IgD-negative memory B cell (primary cell): ENCODE measurements around the gene CRACDL. TPM values are rescaled to one million over a fixed set of nuclear protein-coding genes. Genes with fewer than 3 reads are reported as not detected.

Source experiments
- H3K27ac Mint-ChIP-seq, 3 donors: one replicate each; pipeline ENCODE4 v1.8.0; 2020 to 2022; ENCODE audit warnings: mild to moderate bottlenecking in 3 of 3, mixed read lengths in 3 of 3, moderate library complexity in 1 of 3
- H3K27me3 Mint-ChIP-seq: one replicate; pipeline ENCODE4 v1.8.0; 2021; ENCODE audit warnings: mixed read lengths
- H3K36me3 Mint-ChIP-seq: one replicate; pipeline ENCODE4 v1.8.0; 2020; ENCODE audit warnings: mild to moderate bottlenecking, mixed read lengths
- H3K4me1 Mint-ChIP-seq, 3 donors: one replicate each; pipeline ENCODE4 v1.8.0; 2020 to 2022; ENCODE audit warnings: mixed read lengths in 3 of 3, mild to moderate bottlenecking in 1 of 3
- H3K4me3 Mint-ChIP-seq, 4 donors: one replicate each; pipeline ENCODE4 v1.8.0; 2020 to 2022; ENCODE audit warnings: mild to moderate bottlenecking in 4 of 4, mixed read lengths in 4 of 4, moderate library complexity in 3 of 4
- H3K9me3 Mint-ChIP-seq, 3 donors: one replicate each; pipeline ENCODE4 v1.8.0; 2020 to 2021; ENCODE audit warnings: mixed read lengths in 3 of 3, mild to moderate bottlenecking in 1 of 3
- polyA plus RNA-seq: library from polyadenylated mRNA; unstranded; fragments of 300-500 nt; fragmentation: Illumina TruSeq; gene quantifications from one replicate; pipeline ENCODE4 v1.2.3, GENCODE V29; 2021

CRACDL gene
- polyA plus RNA-seq, 1 donor from 2014 or later, result not detected

DNA sequence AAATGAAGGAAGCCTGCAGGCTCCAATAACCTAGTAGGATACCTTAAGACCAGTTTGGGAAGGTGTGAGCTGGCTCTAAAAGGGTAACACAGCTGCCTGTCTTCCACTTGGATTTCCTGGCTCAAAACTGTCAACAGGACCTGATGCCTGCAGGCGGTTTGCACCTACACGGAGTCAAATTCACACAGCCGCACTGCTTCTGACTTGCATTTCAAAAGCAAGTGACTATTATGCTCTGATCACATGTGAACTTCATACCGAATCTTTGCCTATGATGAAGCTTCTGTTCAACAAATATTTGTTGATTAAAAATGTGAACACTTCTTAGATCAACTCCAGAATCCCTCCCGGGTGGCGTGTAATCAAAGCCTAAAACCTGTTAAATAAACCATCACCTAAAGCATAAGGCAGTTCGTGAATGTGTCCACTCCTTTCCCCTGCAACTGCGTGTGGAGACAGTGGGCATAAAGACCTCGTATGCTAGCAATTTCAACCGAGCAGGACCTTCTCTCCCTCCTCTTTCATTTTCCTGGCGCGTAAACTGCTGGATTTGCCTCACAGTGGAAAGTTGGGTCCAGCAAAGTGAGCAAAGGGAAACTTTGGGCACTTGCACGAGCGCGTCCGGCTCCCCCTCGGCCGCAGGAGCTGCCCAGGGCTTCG is 784 bp downstream of the CRACDL start:
- peaks cover 7 to 13% (median 8%) of the 10 kb centered on the region in 3 donors for H3K4me1 Mint-ChIP-seq
- peak overlapping the region in 1 of 3 donors; percentile 80 for H3K27ac Mint-ChIP-seq
- peak overlapping the region; percentile 33 to 92 (median 80) for H3K4me3 Mint-ChIP-seq
- H3K27me3 Mint-ChIP-seq, result peaks cover 38% of the 10 kb centered on the region
- H3K36me3 Mint-ChIP-seq, result no peaks in the 10 kb centered on the region
- H3K9me3 Mint-ChIP-seq, result no peaks in the 10 kb centered on the region

- no peaks in the 10 kb centered on the region for H3K9me3 Mint-ChIP-seq
Observed at GRCh38 chr2:98932778-98933343, 3.2 kb downstream of the CRACDL start.

GRCh38 chr2:98932164-98932563 is 3.9 kb downstream of the CRACDL start:
- H3K27me3 Mint-ChIP-seq, result peaks cover 22% of the 10 kb centered on the region
- no peak overlapping the region for H3K4me3 Mint-ChIP-seq
- H3K27ac Mint-ChIP-seq, result no peak overlapping the region
- peaks cover 2% of the 10 kb centered on the region for H3K36me3 Mint-ChIP-seq
- H3K4me1 Mint-ChIP-seq, result peaks cover 4 to 8% (median 7%) of the 10 kb centered on the region in 3 donors
- no peaks in the 10 kb centered on the region for H3K9me3 Mint-ChIP-seq

More at GRCh38 chr2:98932778-98933343, 3.2 kb downstream of the CRACDL start:
- peaks cover 27% of the 10 kb centered on the region for H3K27me3 Mint-ChIP-seq
- peaks cover 2% of the 10 kb centered on the region for H3K36me3 Mint-ChIP-seq
- H3K4me1 Mint-ChIP-seq, result peaks cover 7 to 13% (median 8%) of the 10 kb centered on the region in 3 donors
- H3K27ac Mint-ChIP-seq, result peak overlapping the region in 1 of 3 donors; percentile 13
- H3K4me3 Mint-ChIP-seq, result no peak overlapping the region

DNA sequence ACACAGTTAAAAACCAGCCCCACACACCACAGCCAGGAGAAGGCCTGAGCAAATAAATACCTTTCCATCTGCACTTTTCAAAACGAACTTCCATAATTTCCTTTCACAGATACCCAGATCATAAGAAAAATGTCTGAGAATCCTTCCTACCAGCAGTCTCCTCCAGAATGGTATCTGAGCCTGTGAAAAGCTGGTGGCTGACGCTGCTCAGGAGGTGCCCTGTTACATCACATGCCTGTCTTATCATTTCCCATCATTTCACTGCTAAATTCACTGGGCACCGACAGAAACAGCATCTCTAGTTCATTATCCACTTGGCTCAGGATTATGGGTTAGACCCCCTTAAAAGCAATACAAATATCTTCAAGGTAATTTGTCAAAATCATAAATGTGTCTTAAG is 4.4 kb downstream of the CRACDL start:
- H3K4me1 Mint-ChIP-seq, result peaks cover 4 to 6% (median 6%) of the 10 kb centered on the region in 3 donors
- no peaks in the 10 kb centered on the region for H3K9me3 Mint-ChIP-seq
- H3K36me3 Mint-ChIP-seq, result peaks cover 2% of the 10 kb centered on the region
- H3K27me3 Mint-ChIP-seq, result peaks cover 20% of the 10 kb centered on the region
- no peak overlapping the region for H3K4me3 Mint-ChIP-seq
- no peak overlapping the region for H3K27ac Mint-ChIP-seq

GRCh38 chr2:98929920-98930319 is 6.1 kb downstream of the CRACDL start:
- H3K9me3 Mint-ChIP-seq, result no peaks in the 10 kb centered on the region
- H3K36me3 Mint-ChIP-seq, result peaks cover 2% of the 10 kb centered on the region
- H3K27ac Mint-ChIP-seq, result no peak overlapping the region
- H3K27me3 Mint-ChIP-seq, result peaks cover 15% of the 10 kb centered on the region
- H3K4me1 Mint-ChIP-seq, result no peaks in the 10 kb centered on the region
- no peak overlapping the region for H3K4me3 Mint-ChIP-seq

DNA sequence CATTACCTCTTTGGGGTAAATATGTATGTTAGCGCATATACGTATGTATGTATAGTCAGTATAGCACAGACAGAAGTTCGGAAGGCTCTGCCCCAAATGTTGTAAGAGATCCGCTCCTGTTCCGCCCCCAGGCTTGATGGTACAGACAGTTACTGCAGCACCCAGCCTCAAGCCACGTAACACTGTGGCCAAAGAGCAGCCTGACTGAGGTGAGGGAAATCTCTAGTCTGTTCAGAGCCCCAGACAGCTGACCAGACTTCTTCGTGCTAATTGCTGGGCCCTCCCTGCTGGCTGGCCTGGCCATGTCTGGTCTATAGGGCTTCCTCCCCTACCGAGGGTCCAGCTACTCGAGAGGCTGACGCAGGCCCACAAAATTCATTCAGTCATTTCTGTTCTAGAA is 7.8 kb downstream of the CRACDL start:
- no peak overlapping the region for H3K4me3 Mint-ChIP-seq
- H3K27me3 Mint-ChIP-seq, result peaks cover 12% of the 10 kb centered on the region
- no peaks in the 10 kb centered on the region for H3K4me1 Mint-ChIP-seq
- H3K27ac Mint-ChIP-seq, result no peak overlapping the region
- H3K36me3 Mint-ChIP-seq, result peaks cover 2% of the 10 kb centered on the region
- H3K9me3 Mint-ChIP-seq, result no peaks in the 10 kb centered on the region

DNA sequence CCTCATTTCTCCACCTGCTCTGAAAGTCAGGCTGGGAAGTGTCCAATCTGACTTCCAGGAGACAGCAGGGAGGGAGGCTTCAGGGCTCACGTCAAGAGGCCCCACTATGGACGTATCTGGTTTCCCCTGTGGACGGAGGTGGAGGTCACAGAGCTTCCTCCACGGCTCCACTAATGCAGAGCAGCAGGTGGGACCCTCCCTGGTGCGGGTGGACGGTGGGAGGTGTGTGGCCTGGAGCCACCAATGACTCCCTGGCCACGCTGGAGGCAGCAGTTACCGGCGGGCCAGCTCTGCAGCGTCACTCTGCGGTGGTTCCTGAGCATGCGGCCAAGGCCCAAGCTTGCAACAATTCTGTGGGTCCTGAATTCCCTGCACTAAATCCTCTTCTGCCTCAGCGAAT is 9.0 kb downstream of the CRACDL start:
- Mint-ChIP-seq H3K27me3 (peaks cover 12% of the 10 kb centered on the region), H3K36me3 (peaks cover 2% of the 10 kb centered on the region)

GRCh38 chr2:98926601-98927000 is 9.4 kb downstream of the CRACDL start:
- H3K27ac Mint-ChIP-seq, result no peak overlapping the region
- no peak overlapping the region for H3K4me3 Mint-ChIP-seq
- peaks cover 12% of the 10 kb centered on the region for H3K27me3 Mint-ChIP-seq
- peaks cover 2% of the 10 kb centered on the region for H3K36me3 Mint-ChIP-seq
- H3K9me3 Mint-ChIP-seq, result no peaks in the 10 kb centered on the region
- no peaks in the 10 kb centered on the region for H3K4me1 Mint-ChIP-seq

More for the DNA sequence above, 9.0 kb downstream of the CRACDL start:
- no peaks in the 10 kb centered on the region for H3K9me3 Mint-ChIP-seq
- no peak overlapping the region for H3K27ac Mint-ChIP-seq
- no peaks in the 10 kb centered on the region for H3K4me1 Mint-ChIP-seq
- H3K4me3 Mint-ChIP-seq, result no peak overlapping the region

GRCh38 chr2:98924910-98925309 is 11.1 kb downstream of the CRACDL start:
- Mint-ChIP-seq H3K9me3 (no peaks in the 10 kb centered on the region), H3K4me1 (no peaks in the 10 kb centered on the region), H3K27me3 (peaks cover 12% of the 10 kb centered on the region), H3K27ac (no peak overlapping the region), H3K36me3 (peaks cover 2% of the 10 kb centered on the region), H3K4me3 (no peak overlapping the region)

- Mint-ChIP-seq H3K9me3 (no peaks in the 10 kb centered on the region), H3K4me3 (peak overlapping the region in 1 of 4 donors; percentile 17), H3K27me3 (peaks cover 12% of the 10 kb centered on the region), H3K36me3 (peaks cover 2% of the 10 kb centered on the region), H3K4me1 (no peaks in the 10 kb centered on the region), H3K27ac (no peak overlapping the region)
Observed at GRCh38 chr2:98924038-98924830, 11.8 kb downstream of the CRACDL start.

- peaks cover 12% of the 10 kb centered on the region for H3K27me3 Mint-ChIP-seq
- no peaks in the 10 kb centered on the region for H3K9me3 Mint-ChIP-seq
- H3K27ac Mint-ChIP-seq, result no peak overlapping the region
- H3K4me3 Mint-ChIP-seq, result no peak overlapping the region
- H3K4me1 Mint-ChIP-seq, result no peaks in the 10 kb centered on the region
- no peaks in the 10 kb centered on the region for H3K36me3 Mint-ChIP-seq
Observed at GRCh38 chr2:98923244-98923940, 12.6 kb downstream of the CRACDL start.

- no peak overlapping the region for H3K4me3 Mint-ChIP-seq
- no peaks in the 10 kb centered on the region for H3K4me1 Mint-ChIP-seq
Observed at GRCh38 chr2:98921062-98921461, 15.0 kb downstream of the CRACDL start.

DNA sequence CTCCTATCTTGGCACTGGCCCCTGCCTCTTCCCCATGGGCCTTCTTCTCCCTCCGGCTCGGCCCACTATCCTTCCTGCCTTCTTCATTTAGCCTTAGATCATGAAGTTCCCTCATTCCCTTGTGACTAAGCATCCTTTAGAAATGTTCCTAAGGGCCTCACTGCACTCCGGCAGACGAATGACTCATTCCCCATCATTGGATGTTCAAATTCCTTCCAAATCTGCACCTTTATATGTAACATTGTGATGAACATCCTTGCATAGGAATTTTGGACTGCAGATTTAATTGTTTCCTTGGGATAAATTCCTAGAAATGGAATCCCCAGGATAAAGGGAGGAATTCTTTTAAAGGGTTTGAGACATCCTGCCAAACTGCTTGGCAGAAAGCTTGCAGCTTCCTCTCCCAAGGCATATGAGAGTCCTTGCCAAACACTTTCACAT is 19.0 kb downstream of the CRACDL start:
- H3K36me3 Mint-ChIP-seq, result no peaks in the 10 kb centered on the region
- H3K4me3 Mint-ChIP-seq, result no peak overlapping the region
- no peaks in the 10 kb centered on the region for H3K9me3 Mint-ChIP-seq
- H3K4me1 Mint-ChIP-seq, result no peaks in the 10 kb centered on the region
- peaks cover 8% of the 10 kb centered on the region for H3K27me3 Mint-ChIP-seq
- H3K27ac Mint-ChIP-seq, result no peak overlapping the region

More at GRCh38 chr2:98921062-98921461, 15.0 kb downstream of the CRACDL start:
- Mint-ChIP-seq H3K27ac (no peak overlapping the region), H3K36me3 (no peaks in the 10 kb centered on the region), H3K9me3 (no peaks in the 10 kb centered on the region), H3K27me3 (peaks cover 8% of the 10 kb centered on the region)

GRCh38 chr2:98915751-98916358 is 20.2 kb downstream of the CRACDL start:
- Mint-ChIP-seq H3K9me3 (no peaks in the 10 kb centered on the region), H3K36me3 (no peaks in the 10 kb centered on the region), H3K27ac (no peak overlapping the region), H3K4me3 (no peak overlapping the region), H3K4me1 (no peaks in the 10 kb centered on the region), H3K27me3 (peaks cover 8% of the 10 kb centered on the region)
